Measurements from ENCODE around the gene PEX16. TPM values are rescaled to one million over a fixed set of nuclear protein-coding genes. Genes with fewer than 3 reads are reported as not detected.

The PEX16 gene
- total RNA-seq, 2 donors from 2014 or later: 32.2 to 37.8 TPM

DNA sequence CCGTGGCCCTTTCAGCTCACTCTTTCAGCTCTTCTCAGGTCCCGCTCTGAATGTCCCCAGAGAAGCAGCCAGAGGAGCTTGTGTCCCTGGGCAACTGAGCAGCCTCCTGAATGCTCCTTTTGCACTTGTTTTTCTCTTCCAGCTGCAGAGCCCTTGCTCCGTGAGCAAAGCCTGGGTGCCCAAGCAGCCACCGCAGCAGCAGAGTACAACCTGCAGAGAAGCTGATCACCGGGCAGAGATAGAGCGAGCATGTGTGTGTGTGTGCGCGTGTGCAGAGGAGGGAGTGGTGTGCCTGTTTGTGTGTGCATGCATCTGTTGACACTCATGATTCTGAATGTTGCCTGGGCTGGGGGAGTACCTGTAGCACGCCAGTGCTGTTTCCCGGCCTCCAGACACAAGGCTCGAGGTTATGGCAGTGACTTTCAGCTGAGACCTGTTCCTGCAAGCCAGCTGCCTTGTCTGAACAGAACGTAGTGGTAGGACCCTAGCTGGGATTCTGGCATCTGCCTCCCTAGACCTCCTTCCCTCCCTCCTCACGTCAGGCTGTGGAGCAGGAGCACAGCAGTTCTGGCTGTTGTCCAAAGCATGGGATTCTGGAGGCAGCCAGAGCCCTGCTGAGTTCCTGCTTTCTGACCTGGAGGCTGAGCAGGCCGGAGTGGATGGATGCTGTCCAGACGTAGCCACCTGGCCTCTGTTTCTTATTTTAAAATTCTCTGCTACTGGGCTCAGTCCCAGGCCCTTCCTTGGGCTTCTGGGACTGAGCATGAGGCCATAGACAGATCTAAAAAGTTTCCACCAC, 36.7 kb downstream of the PEX16 start:
- Mint-ChIP-seq H3K4me3 (no peak overlapping the region), H3K27me3 (ENCODE audit: insufficient read depth) (peaks cover 9% of the 10 kb centered on the region), H3K9me3 (no peaks in the 10 kb centered on the region), H3K4me1 (peaks cover 13% of the 10 kb centered on the region), H3K27ac (no peak overlapping the region), H3K36me3 (ENCODE audit: low read depth) (peaks cover 7% of the 10 kb centered on the region)
- Histone ChIP-seq H3K9me3 (ENCODE audit: control insufficient read depth, low read length) (no peaks in the 10 kb centered on the region), H3K4me3 (ENCODE audit: low read length) (no peak overlapping the region), H3K27me3 (ENCODE audit: control insufficient read depth, insufficient read depth, low read length, poor library complexity, severe bottlenecking) (peaks cover 2% of the 10 kb centered on the region), H3K27ac (ENCODE audit: low read depth, low read length) (no peak overlapping the region), H3K36me3 (ENCODE audit: control insufficient read depth, insufficient read depth, low read length) (peaks cover 29% of the 10 kb centered on the region), H3K9ac (ENCODE audit: extremely low read depth, low read length, poor library complexity, severe bottlenecking) (no peak overlapping the region), H3K4me1 (ENCODE audit: control insufficient read depth, insufficient read depth, low read length) (peaks cover 5% of the 10 kb centered on the region)
- 94% methylated on average over 12 to 15 of the region's 15 CpGs for WGBS, 2 experiments (ENCODE audit: insufficient coverage in 1 of 2, insufficient read length in 1 of 2)
- TF ChIP-seq, protein P1, sequence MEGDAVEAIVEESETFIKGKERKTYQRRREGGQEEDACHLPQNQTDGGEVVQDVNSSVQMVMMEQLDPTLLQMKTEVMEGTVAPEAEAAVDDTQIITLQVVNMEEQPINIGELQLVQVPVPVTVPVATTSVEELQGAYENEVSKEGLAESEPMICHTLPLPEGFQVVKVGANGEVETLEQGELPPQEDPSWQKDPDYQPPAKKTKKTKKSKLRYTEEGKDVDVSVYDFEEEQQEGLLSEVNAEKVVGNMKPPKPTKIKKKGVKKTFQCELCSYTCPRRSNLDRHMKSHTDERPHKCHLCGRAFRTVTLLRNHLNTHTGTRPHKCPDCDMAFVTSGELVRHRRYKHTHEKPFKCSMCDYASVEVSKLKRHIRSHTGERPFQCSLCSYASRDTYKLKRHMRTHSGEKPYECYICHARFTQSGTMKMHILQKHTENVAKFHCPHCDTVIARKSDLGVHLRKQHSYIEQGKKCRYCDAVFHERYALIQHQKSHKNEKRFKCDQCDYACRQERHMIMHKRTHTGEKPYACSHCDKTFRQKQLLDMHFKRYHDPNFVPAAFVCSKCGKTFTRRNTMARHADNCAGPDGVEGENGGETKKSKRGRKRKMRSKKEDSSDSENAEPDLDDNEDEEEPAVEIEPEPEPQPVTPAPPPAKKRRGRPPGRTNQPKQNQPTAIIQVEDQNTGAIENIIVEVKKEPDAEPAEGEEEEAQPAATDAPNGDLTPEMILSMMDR (conservative IDR thresholded peaks at IDR 0.05): no peak
- DNase-seq: no peak

DNA sequence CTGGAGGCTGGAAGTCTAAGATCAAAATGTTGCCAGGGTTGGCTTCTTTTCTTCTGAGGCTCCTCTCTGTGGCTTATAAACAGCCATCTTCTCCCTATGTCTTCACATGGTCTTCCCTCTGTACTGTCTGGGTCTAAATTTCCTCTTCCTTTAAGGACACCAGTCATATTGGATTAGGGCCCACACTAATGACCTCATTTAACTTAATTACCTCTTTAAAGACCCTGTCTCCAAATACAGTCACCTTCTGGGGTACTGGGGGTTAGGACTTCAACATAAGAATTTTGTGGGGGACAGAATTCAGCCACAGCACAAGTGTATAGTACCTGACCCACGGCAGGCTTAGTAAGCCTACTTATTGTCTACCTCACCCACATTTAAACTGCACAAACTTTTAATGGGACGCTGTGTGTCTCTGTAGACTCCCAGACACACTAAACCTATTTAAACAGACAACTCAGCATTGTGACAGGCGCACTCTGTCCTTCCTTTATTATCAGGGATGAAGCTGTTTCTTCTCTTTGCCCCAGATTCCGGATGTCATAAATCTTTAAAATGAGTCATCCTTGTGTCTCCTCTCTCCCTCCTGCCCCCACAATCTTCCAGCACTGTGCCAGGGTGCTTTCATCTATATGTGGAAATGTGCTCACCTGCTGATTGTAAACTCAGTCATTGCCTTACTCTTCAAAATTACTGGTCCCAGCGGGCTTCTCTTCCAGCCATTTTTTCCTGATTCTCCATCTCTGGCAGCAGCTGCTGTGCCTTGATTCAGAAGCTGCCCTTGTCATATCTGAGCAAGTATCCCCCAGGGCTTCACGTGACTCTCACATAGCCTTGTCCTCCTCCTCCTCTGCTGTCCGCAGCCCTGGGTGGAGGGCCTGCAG, 37.6 kb downstream of the PEX16 start:
- Histone ChIP-seq H3K4me1 (ENCODE audit: control insufficient read depth, insufficient read depth, low read length) (peaks cover 5% of the 10 kb centered on the region), H3K27ac (ENCODE audit: low read depth, low read length) (no peak overlapping the region), H3K9me3 (ENCODE audit: control insufficient read depth, low read length) (no peaks in the 10 kb centered on the region), H3K4me3 (ENCODE audit: low read length) (no peak overlapping the region), H3K27me3 (ENCODE audit: control insufficient read depth, insufficient read depth, low read length, poor library complexity, severe bottlenecking) (no peaks in the 10 kb centered on the region), H3K9ac (ENCODE audit: extremely low read depth, low read length, poor library complexity, severe bottlenecking) (no peak overlapping the region), H3K36me3 (ENCODE audit: control insufficient read depth, insufficient read depth, low read length) (peaks cover 35% of the 10 kb centered on the region)
- no peak overlapping the region for H3K27ac Mint-ChIP-seq
- H3K36me3 Mint-ChIP-seq (ENCODE audit: low read depth): peaks cover 7% of the 10 kb centered on the region
- 91% methylated on average over 7 of the region's 7 CpGs for WGBS, 2 experiments (ENCODE audit: insufficient coverage in 1 of 2, insufficient read length in 1 of 2)
- TF ChIP-seq, protein P1 (conservative IDR thresholded peaks at IDR 0.05): no peak
- DNase-seq: no peak
- no peaks in the 10 kb centered on the region for H3K9me3 Mint-ChIP-seq
- H3K4me3 Mint-ChIP-seq: no peak overlapping the region
- H3K4me1 Mint-ChIP-seq: peaks cover 13% of the 10 kb centered on the region
- H3K27me3 Mint-ChIP-seq (ENCODE audit: insufficient read depth): peaks cover 6% of the 10 kb centered on the region

DNA sequence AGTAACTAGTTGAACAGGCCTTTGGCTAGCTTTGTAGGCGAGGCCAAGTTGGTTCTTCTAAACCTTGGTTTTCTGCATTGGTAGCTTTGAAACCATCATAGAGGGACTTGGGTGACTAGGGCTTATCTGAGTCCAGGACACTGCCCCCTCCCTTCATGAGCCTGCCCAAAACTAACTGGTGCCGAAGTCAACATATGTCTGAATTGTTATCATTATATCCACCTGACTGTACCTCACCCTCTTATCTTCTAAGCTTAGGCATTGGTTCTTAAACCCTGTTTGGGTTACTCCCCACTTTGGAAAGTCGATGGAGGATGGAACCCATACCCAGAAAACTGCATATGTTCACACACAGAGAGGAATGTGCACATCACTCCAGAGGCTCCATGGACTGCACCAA, 39.8 kb downstream of the PEX16 start:
- Histone ChIP-seq H3K9ac (ENCODE audit: extremely low read depth, low read length, poor library complexity, severe bottlenecking) (no peak overlapping the region), H3K27ac (ENCODE audit: low read depth, low read length) (no peak overlapping the region), H3K9me3 (ENCODE audit: control insufficient read depth, low read length) (no peaks in the 10 kb centered on the region), H3K36me3 (ENCODE audit: control insufficient read depth, insufficient read depth, low read length) (peaks cover 47% of the 10 kb centered on the region), H3K4me1 (ENCODE audit: control insufficient read depth, insufficient read depth, low read length) (peaks cover 5% of the 10 kb centered on the region), H3K27me3 (ENCODE audit: control insufficient read depth, insufficient read depth, low read length, poor library complexity, severe bottlenecking) (no peaks in the 10 kb centered on the region), H3K4me3 (ENCODE audit: low read length) (no peak overlapping the region)
- H3K36me3 Mint-ChIP-seq (ENCODE audit: low read depth): peaks cover 10% of the 10 kb centered on the region
- TF ChIP-seq, protein P1 (conservative IDR thresholded peaks at IDR 0.05): no peak
- H3K4me3 Mint-ChIP-seq: no peak overlapping the region
- no peak for DNase-seq
- H3K27me3 Mint-ChIP-seq (ENCODE audit: insufficient read depth): no peaks in the 10 kb centered on the region
- H3K27ac Mint-ChIP-seq: no peak overlapping the region
- no peaks in the 10 kb centered on the region for H3K9me3 Mint-ChIP-seq
- peaks cover 13% of the 10 kb centered on the region for H3K4me1 Mint-ChIP-seq
- 87 to 100% methylated on average over 3 of the region's 3 CpGs for WGBS, 2 experiments (ENCODE audit: insufficient coverage in 1 of 2, insufficient read length in 1 of 2)

Data from endodermal cell (in vitro differentiated cells).